Spleen (tissue), 7 donors: ENCODE results near the gene PTP4A2.

Experiments
- POLR2A ChIP-seq, 3 donors: fragments of 450-650 bp; IDR thresholded peaks; one replicate each; pipeline ENCODE4 v1.5.1; 2017; ENCODE audit warnings: antibody characterized with exemption in 3 of 3, mild to moderate bottlenecking in 1 of 3
- TF ChIP-seq, protein P1 (sequence below), 11 experiments: fragments of 200-600 bp in 7 of 11; fragments of 450-650 bp in 4 of 11; sonication (generic) in 4 of 11; IDR thresholded peaks in 8 of 11; conservative IDR thresholded peaks in 3 of 11; 1 replicate in 7 of 11; 2 replicates in 4 of 11; pipeline versions ENCODE4 v1.4.0 to v1.8.0; 2016 to 2021; ENCODE audit warnings: antibody characterized with exemption in 11 of 11, inconsistent platforms in 4 of 11, mild to moderate bottlenecking in 1 of 11
- donor health status: DM: no; HTN: no; CAD: no; lungs with moderate emphysema.
- donor health status: DM: no; HTN: no; CAD: no.
- donor health status: DM: no; HTN: no; CAD: no.

- TF ChIP-seq, protein P1, sequence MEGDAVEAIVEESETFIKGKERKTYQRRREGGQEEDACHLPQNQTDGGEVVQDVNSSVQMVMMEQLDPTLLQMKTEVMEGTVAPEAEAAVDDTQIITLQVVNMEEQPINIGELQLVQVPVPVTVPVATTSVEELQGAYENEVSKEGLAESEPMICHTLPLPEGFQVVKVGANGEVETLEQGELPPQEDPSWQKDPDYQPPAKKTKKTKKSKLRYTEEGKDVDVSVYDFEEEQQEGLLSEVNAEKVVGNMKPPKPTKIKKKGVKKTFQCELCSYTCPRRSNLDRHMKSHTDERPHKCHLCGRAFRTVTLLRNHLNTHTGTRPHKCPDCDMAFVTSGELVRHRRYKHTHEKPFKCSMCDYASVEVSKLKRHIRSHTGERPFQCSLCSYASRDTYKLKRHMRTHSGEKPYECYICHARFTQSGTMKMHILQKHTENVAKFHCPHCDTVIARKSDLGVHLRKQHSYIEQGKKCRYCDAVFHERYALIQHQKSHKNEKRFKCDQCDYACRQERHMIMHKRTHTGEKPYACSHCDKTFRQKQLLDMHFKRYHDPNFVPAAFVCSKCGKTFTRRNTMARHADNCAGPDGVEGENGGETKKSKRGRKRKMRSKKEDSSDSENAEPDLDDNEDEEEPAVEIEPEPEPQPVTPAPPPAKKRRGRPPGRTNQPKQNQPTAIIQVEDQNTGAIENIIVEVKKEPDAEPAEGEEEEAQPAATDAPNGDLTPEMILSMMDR (IDR thresholded peaks at IDR 0.05 in 8 of 11, conservative IDR thresholded peaks at IDR 0.05 in 3 of 11) = no peak
- no peak for TF ChIP-seq POLR2A (IDR thresholded peaks at IDR 0.05)
Measured at GRCh38 chr1:31913968-31914367, 24.2 kb downstream of the PTP4A2 start.
